Measurements from ENCODE around the gene CNOT8. TPM values are rescaled to one million over a fixed set of nuclear protein-coding genes. Genes with fewer than 3 reads are reported as not detected.

Gene CNOT8
- total and polyA plus RNA-seq, 11 donors: 11.5 to 45.6 (median 25.2) TPM

- 84 to 86% (median 85%) methylated on average over 4 of the region's 4 CpGs for WGBS, 4 donors
- Histone ChIP-seq H3K36me3 (peaks cover 0 to 99% (median 90%) of the 10 kb centered on the region in 9 donors), H3K27ac (no peak overlapping the region), H3K9me3 (no peaks in the 10 kb centered on the region), H3K4me1 (no peaks in the 10 kb centered on the region), H3K27me3 (no peaks in the 10 kb centered on the region), H3K4me3 (no peak overlapping the region)
- no peak for ATAC-seq
- DNase-seq: no peak
- no peak for TF ChIP-seq CTCF (IDR thresholded peaks at IDR 0.05)
- no peak for TF ChIP-seq POLR2A (IDR thresholded peaks at IDR 0.05)
- intact Hi-C loops (cut with DNase I): no loop called here
Measured at GRCh38 chr5:154917757-154918156, 59.3 kb downstream of the CNOT8 start.

- TF ChIP-seq POLR2A (IDR thresholded peaks at IDR 0.05): no peak
- no peak for TF ChIP-seq CTCF (IDR thresholded peaks at IDR 0.05)
Measured at GRCh38 chr5:154923441-154924430, 65.3 kb downstream of the CNOT8 start.

More at GRCh38 chr5:154923441-154924430, 65.3 kb downstream of the CNOT8 start:
- Histone ChIP-seq H3K27ac (no peak overlapping the region), H3K36me3 (peaks cover 2 to 98% (median 95%) of the 10 kb centered on the region in 9 donors), H3K4me1 (no peaks in the 10 kb centered on the region), H3K27me3 (no peaks in the 10 kb centered on the region), H3K4me3 (no peak overlapping the region), H3K9me3 (no peaks in the 10 kb centered on the region)
- ATAC-seq (no peak), DNase-seq (no peak)
- intact Hi-C loops (cut with DNase I): no loop called here
- WGBS, 4 donors: 94 to 95% (median 95%) methylated on average over 7 of the region's 7 CpGs

MicroRNAs encoded within 50 kb of the gene (microRNA counts, 767-probe panel; counts per million panel counts)
- microRNA hsa-miR-378h: 0 to 71.6 counts per million in 2 donors

Small RNA genes lying within 50 kb of the gene (microRNA-seq; reads per million reads assigned to microRNA genes)
- 0 to 1.2 (median 0) reads per million in 4 donors for gene MIR378H

Other genes with a start within 250 kb of the CNOT8 start
- gene LARP1, start 103.2 kb upstream of the CNOT8 start, total RNA-seq: 100 to 1,000 TPM in 8 of 9 donors, 10 to 100 TPM in 1; 91.6 to 189 (median 181) TPM
- 10 to 100 TPM; 36.5 to 89.9 TPM for gene LARP1, start 103.2 kb upstream of the CNOT8 start, polyA plus RNA-seq
- 10 to 100 TPM in 7 of 9 donors, 1 to 10 TPM in 2; 7.9 to 39.5 (median 22.2) TPM for gene FAXDC2, start 8.0 kb upstream of the CNOT8 start, total RNA-seq
- 10 to 100 TPM in 1 of 2 donors, 1 to 10 TPM in 1; 5.3 to 15.4 TPM for gene FAXDC2, start 8.0 kb upstream of the CNOT8 start, polyA plus RNA-seq
- 10 to 100 TPM; 12.7 to 19.3 (median 16.5) TPM for gene GEMIN5, start 79.6 kb downstream of the CNOT8 start, total RNA-seq
- 1 to 10 TPM; 4.1 to 9.5 TPM for gene GEMIN5, start 79.6 kb downstream of the CNOT8 start, polyA plus RNA-seq
- gene MRPL22, start 82.4 kb downstream of the CNOT8 start, total RNA-seq: 10 to 100 TPM; 25.7 to 76.3 (median 58.0) TPM
- 100 to 1,000 TPM in 1 of 2 donors, 10 to 100 TPM in 1; 90.1 to 144 TPM for gene MRPL22, start 82.4 kb downstream of the CNOT8 start, polyA plus RNA-seq
- gene KIF4B, start 155.1 kb downstream of the CNOT8 start, total RNA-seq: under 1 TPM in 2 of 9 donors, not detected in 7; 0.07 to 0.21 TPM
- gene KIF4B, start 155.1 kb downstream of the CNOT8 start, polyA plus RNA-seq: not detected

All from heart left ventricle (tissue), 16 donors.